GM21526 (cell line): ENCODE results near the gene DEDD2.

Experiments used
- ATAC-seq: cut with Tn5 transposase; IDR thresholded peaks from one replicate; pipeline ENCODE4 v1.9.1; 2021; ENCODE audit warnings: moderate library complexity; ENCODE audit not compliant: unreplicated experiment, low FRiP score

DEDD2 gene

GRCh38 chr19:42201489-42202289 is 15.8 kb downstream of the DEDD2 start:
- ATAC-seq, result no peak

DNA sequence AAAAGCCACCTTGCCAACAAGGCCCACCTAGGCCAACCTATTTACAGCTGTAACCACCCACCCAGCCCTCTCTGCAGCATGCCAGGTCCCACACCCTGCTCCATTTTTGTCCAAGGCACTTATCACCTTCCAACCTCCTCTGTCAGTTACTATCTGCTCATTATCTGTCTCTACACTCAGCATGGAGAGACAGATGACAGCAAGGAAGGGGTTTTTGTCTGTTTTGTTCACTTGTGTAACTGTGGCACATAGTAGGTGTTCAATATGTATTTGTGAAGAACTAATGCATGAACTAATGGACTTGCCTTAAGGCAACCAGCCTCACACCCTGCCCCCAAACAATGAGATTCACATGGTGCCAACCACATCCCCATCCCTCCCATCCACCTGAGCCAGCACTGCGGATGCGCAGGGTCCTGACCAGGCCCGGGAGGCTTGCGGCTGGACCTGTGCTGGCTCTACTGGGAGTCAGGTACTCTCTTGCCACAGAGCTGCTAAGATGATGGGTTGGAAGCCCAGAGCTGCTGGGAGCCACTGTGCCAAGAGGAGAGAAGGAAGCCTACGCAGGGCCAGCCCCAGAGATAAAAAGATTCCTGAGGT is 17.3 kb downstream of the DEDD2 start:
- ATAC-seq, result no peak

GRCh38 chr19:42199440-42200115 is 17.9 kb downstream of the DEDD2 start:
- no peak for ATAC-seq

DNA sequence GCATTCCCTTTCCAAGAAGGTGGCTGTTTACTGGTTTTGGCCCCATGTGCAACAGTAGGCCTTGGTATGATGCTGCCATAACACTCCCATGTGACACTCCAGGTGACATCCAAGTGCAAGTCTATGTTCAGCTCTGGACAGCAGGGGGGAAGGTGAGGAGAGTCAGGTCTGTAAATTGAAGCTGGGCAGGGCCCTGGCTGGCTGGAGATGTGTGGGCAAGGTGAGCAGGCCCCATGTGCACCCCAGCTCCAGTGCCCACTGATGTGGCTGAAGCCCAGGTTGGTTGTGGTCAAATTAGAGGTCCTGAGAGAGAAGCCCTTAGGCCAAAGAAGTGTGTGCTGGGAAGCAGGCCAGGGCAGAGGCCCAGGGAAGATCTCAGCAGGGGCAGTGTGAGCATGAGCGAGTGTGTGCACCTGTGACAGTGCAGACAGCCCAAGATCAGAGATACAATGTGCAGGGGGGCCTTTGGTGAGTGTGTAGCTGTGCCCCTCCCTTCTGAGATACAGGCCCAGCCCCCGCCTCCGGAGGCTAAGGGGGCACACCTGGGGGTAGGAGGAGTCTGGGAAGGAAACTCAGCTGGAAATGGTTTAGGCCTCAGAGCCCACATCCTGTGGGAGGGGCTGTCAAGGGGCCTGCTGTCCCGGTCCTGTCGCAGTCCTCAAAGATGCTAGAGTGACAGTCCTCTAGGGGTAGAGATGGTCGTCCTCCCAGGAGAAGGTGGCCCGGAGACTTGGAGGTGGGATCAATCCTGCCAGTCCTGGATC is 18.6 kb downstream of the DEDD2 start:
- ATAC-seq, result no peak

GRCh38 chr19:42197375-42197817 is 20.1 kb downstream of the DEDD2 start:
- ATAC-seq, result no peak

DNA sequence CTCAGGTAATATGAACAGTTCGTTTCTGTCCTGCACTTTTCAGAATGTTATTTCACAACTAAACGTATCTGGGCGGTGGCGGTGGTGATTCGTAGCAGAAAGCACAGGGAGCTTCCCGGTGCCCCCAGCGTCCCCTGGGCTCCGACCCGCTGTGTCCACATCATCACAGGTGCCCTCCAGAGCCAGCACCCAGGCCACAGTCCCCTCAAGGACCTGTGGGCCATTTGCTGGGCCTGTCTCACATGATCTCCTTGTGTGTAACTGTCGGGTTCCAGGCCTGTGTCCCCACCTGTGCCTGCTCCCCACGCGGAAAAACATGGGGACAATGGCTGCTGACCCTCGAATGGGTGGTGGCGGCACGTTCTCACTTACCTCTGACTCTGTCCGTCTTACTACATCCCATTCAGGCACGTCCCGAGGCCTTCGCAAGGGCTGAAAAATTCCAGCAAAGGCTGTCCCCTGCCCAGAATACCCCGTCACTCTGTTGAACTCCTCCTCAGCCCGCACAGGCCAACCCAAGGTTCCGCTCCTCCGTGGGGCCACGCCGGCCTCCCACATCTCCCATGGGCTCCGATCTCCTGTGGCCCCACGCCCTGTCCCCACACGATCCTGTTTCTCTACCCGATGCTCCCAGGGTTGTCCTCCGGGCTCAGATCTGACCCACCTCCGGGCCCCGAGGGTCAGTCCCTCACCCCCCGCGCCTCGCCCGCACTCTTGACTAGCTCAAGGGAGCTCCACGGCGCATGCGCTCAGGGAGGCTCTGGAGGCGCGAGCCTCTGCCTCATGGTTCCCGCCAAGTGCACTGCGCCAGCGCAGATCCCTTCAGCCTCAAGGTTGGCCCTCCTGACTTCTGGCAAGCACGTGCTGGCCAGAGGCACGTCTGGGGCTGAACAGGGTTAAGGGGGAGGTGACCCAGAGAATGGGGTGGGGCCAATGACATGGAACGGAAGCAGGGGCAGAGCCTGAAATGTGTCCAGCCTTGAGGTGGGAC is 21.2 kb downstream of the DEDD2 start:
- no peak for ATAC-seq

DNA sequence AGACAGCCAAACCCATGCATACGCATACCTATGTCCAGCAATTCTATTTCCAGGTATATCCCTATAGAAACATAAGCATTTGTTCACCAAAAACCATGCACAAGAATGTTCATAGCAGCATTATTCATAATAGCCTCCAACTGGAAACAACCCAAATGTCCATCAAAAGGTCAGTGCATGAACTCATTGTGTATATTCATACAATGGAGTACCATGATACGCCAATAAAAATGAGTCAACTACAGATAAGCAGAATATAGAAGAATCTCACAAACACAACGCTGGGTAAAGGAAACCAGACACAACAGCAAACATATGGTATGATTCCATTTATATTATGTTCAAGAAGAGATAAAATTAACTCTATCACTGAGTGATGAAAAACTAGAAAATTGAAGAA is 23.8 kb downstream of the DEDD2 start:
- no peak for ATAC-seq

- no peak for ATAC-seq
Observed at GRCh38 chr19:42193294-42193693, 24.2 kb downstream of the DEDD2 start.

DNA sequence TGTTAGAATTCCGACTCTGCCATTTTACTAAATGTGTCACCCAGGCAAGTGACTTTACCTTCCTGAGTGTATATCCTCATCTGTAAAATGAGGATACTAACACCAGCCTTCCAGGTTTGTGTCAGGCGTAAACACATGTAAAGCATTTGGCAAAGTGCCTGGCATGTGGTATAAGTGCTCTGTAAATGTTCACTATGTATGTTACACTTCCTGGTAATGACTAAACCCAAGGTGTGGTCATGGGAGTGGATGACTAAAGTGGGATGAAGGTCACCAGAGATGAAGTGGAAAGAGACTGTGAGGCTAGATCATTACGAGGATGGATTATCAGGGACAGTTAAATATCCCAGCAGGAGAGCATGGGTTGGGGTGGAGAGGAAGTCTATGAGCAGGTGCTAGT is 25.6 kb downstream of the DEDD2 start:
- no peak for ATAC-seq

GRCh38 chr19:42191330-42191729 is 26.1 kb downstream of the DEDD2 start:
- ATAC-seq, result no peak

- ATAC-seq, result no peak
Observed at GRCh38 chr19:42189133-42189532, 28.3 kb downstream of the DEDD2 start.

DNA sequence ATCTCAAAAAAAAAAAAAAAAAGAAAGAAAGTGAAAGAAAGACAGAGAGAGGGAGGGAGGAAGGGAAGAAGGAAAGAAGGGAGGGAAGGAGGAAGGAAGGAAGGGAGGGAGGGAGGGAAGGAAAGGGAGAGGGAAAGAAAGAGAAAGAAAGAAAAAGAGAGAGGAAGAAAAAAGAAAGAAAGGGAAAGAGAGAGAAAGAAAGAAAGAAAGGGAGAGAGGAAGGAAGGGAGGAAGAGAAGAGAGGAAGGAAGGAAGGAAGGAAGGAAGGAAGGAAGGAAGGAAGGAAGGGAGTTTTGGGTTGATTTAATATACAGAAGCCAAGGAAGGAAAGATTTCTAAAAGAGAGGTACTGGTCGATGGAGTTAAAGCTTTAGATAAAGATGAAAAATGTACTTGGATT is 28.8 kb downstream of the DEDD2 start:
- ATAC-seq, result no peak

GRCh38 chr19:42185277-42185676 is 32.2 kb downstream of the DEDD2 start:
- ATAC-seq, result no peak

DNA sequence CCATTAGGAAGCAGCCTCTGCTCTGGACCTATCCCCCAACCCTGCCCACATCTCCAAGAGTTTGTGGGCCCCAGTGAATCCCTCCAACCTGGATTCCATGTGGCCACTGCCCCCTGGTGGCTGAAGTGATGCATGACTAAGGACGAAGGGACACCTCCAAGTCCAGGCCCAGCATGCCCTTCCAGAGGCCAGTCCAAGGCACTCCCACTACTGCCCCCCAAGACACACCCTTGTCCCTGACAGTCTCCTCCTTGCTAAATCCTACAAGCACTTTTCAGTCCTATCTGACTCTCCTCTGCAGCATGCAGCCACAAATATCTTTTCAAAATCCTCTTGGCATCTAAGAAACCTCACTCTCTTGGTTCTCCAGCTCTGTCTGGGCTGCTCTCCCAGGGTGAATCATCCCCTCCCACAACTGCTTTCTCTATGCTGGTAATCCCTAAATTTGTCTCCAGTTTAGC is 33.0 kb downstream of the DEDD2 start:
- ATAC-seq, result no peak

- no peak for ATAC-seq
Observed at GRCh38 chr19:42178791-42179674, 38.4 kb downstream of the DEDD2 start.

GRCh38 chr19:42177686-42178019 is 39.8 kb downstream of the DEDD2 start:
- ATAC-seq, result no peak

GRCh38 chr19:42176990-42177685 is 40.3 kb downstream of the DEDD2 start:
- no peak for ATAC-seq

- ATAC-seq, result no peak
Observed at GRCh38 chr19:42176649-42176989, 40.9 kb downstream of the DEDD2 start.
